ENCODE measurements around the gene OPA1. TPM values are rescaled to one million over a fixed set of nuclear protein-coding genes. Genes with fewer than 3 reads are reported as not detected.

Gene OPA1
- total and polyA plus RNA-seq, 2 of the 8 experiments (the other 6 are each of a cell fraction or from before 2014, with no cell fraction given) = 20.3 to 109 TPM

- Histone ChIP-seq H3K4me3 (ENCODE audit: extremely low read depth in 1 of 4, insufficient read depth in 2 of 4, low read depth in 3 of 4, low read length in 4 of 4) (no peak overlapping the region), H2BK12ac (ENCODE audit: low read depth, low read length) (no peak overlapping the region)
- POLR2A ChIA-PET (ENCODE audit: partially characterized antibody) = no interaction called here
- TF ChIP-seq POLR2AphosphoS5 (IDR thresholded peaks at IDR 0.05; ENCODE audit: low read depth, low read length) = no peak
Measured at GRCh38 chr3:193614430-193614829, 21.4 kb downstream of the OPA1 start.

More at GRCh38 chr3:193614430-193614829, 21.4 kb downstream of the OPA1 start:
- Histone ChIP-seq H3K27me3 (replicated peaks in 1 of 4; ENCODE audit: control insufficient read depth in 3 of 4, extremely low read depth in 1 of 4, insufficient read depth in 3 of 4, low read length in 3 of 4) (no peaks in the 10 kb centered on the region), H2BK5ac (ENCODE audit: low read depth, low read length) (no peak overlapping the region), H2AK5ac (ENCODE audit: low read depth, low read length) (no peak overlapping the region), H3K9ac (replicated peaks in 1 of 4; ENCODE audit: extremely low read depth in 1 of 4, low read depth in 3 of 4, low read length in 3 of 4) (no peak overlapping the region), H3K4me1 (replicated peaks in 1 of 4; ENCODE audit: control insufficient read depth in 3 of 4, insufficient read depth in 4 of 4, low read length in 3 of 4) (no peaks in the 10 kb centered on the region), H4K91ac (replicated peaks; ENCODE audit: insufficient read length, low read length) (no peak overlapping the region), H3K79me1 (ENCODE audit: low read depth, low read length) (no peaks in the 10 kb centered on the region; the same call in 1 of the 2 replicates), H3K56ac (replicated peaks; ENCODE audit: insufficient read length, low read depth, low read length) (no peak overlapping the region), H3K9me3 (ENCODE audit: insufficient read depth in 2 of 2, low read depth in 1 of 2, low read length in 1 of 2) (peaks cover 2 to 9% of the 10 kb centered on the region in 2 experiments; a peak in 1 of 4 replicates), H3K4me2 (ENCODE audit: insufficient read depth in 1 of 2, low read depth in 2 of 2, low read length in 2 of 2) (no peak overlapping the region), H3K36me3 (ENCODE audit: control insufficient read depth in 2 of 4, insufficient read depth in 4 of 4, low read length in 3 of 4) (peaks cover 0 to 45% (median 11%) of the 10 kb centered on the region in 4 experiments; a peak in 6 of 8 replicates), H4K5ac (ENCODE audit: insufficient read length, low read depth, low read length) (no peak overlapping the region), H3K79me2 (ENCODE audit: control insufficient read depth in 1 of 2, insufficient read depth in 2 of 2, low read length in 2 of 2) (peaks cover 0 to 44% of the 10 kb centered on the region in 2 experiments; a peak in 3 of 4 replicates), H3K14ac (ENCODE audit: insufficient read length) (no peak overlapping the region), H3K27ac (ENCODE audit: low read depth, low read length) (no peak overlapping the region), H4K8ac (ENCODE audit: extremely low read depth, insufficient read depth, low read length) (no peak overlapping the region), H3K23ac (ENCODE audit: insufficient read length) (no peak overlapping the region), H2AFZ (ENCODE audit: low read length) (no peak overlapping the region), H2BK120ac (replicated peaks; ENCODE audit: low read depth, low read length) (no peak overlapping the region), H2BK15ac (ENCODE audit: low read length) (no peak overlapping the region), H4K20me1 (replicated peaks in 1 of 2; ENCODE audit: control insufficient read depth in 1 of 2, insufficient read depth in 2 of 2, low read length in 2 of 2) (no peaks in the 10 kb centered on the region), H2BK20ac (ENCODE audit: low read length) (no peak overlapping the region), H3K4ac (replicated peaks; ENCODE audit: insufficient read length, low read depth, low read length) (no peak overlapping the region), H3K18ac (ENCODE audit: extremely low read depth, low read length) (no peak overlapping the region), H3K23me2 (ENCODE audit: low read depth, low read length) (no peaks in the 10 kb centered on the region)
- FAIRE-seq (no peak), DNase-seq (ENCODE audit: low read depth in 1 of 2, low spot score in 2 of 2) (no peak)
- 85% methylated on average over 2 of the region's 2 CpGs; no CpG with 5 or more reads in 1 of the 2 experiments for WGBS, 2 experiments (ENCODE audit: extremely low coverage in 1 of 2, insufficient coverage in 1 of 2, insufficient read length in 1 of 2, insufficient replicate concordance in 2 of 2, low coverage in 1 of 2, low lambda C conversion rate in 2 of 2, missing lambda C conversion rate in 1 of 2)
- CTCF ChIA-PET (ENCODE audit: partially characterized antibody) = interaction anchor here (1.8 kb wide), 1 partner anchor 14 kb away, joined by 3 read pairs; no protein-coding TSS in a partner anchor

Measured in H1 (cell line).